GM18517 (cell line): Measurements from ENCODE around the gene TBCC.

Experiments used
- ATAC-seq: cut with Tn5 transposase; IDR thresholded peaks from one replicate; pipeline ENCODE4 v1.9.1; 2021; ENCODE audit warnings: mild to moderate bottlenecking, moderate library complexity; ENCODE audit not compliant: unreplicated experiment

The TBCC gene

GRCh38 chr6:42745640-42746462 is at the start of gene TBCC:
TBCC (minus strand) TSS chr6:42746103; CDS start chr6:42746073, 30 bp downstream.
- peak; percentile 66 for ATAC-seq

GRCh38 chr6:42795651-42796050 is 49.7 kb upstream of the TBCC start:
- ATAC-seq: no peak

- no peak for ATAC-seq
Observed at GRCh38 chr6:42791706-42792320, 45.9 kb upstream of the TBCC start.

GRCh38 chr6:42790549-42791181 is 44.8 kb upstream of the TBCC start:
- ATAC-seq: no peak

- ATAC-seq: no peak
Observed at GRCh38 chr6:42788671-42789070, 42.8 kb upstream of the TBCC start.

GRCh38 chr6:42787063-42787472 is 41.2 kb upstream of the TBCC start:
- no peak for ATAC-seq

GRCh38 chr6:42786525-42786985 is 40.7 kb upstream of the TBCC start:
- no peak for ATAC-seq

GRCh38 chr6:42784717-42785498 is 39.0 kb upstream of the TBCC start:
- ATAC-seq: no peak

GRCh38 chr6:42783876-42784642 is 38.2 kb upstream of the TBCC start:
- ATAC-seq: no peak

GRCh38 chr6:42783177-42783875 is 37.4 kb upstream of the TBCC start:
- no peak for ATAC-seq

GRCh38 chr6:42782689-42783176 is 36.8 kb upstream of the TBCC start:
- ATAC-seq: no peak

GRCh38 chr6:42781796-42782688 is 36.1 kb upstream of the TBCC start, which contains the start of gene BICRAL:
BICRAL (plus strand) TSS chr6:42782052; CDS start chr6:42822023, 39,971 bp downstream.
- no peak for ATAC-seq

- no peak for ATAC-seq
Observed at GRCh38 chr6:42781546-42781795, 35.6 kb upstream of the TBCC start.

- no peak for ATAC-seq
Observed at GRCh38 chr6:42779521-42779920, 33.6 kb upstream of the TBCC start.

- no peak for ATAC-seq
Observed at GRCh38 chr6:42778122-42778521, 32.2 kb upstream of the TBCC start.

- ATAC-seq: no peak
Observed at GRCh38 chr6:42777126-42777822, 31.4 kb upstream of the TBCC start.

GRCh38 chr6:42774821-42775487 is 29.1 kb upstream of the TBCC start:
- peak; percentile 56 for ATAC-seq

GRCh38 chr6:42774201-42774600 is 28.3 kb upstream of the TBCC start:
- no peak for ATAC-seq
